MG63 (cell line): ENCODE data around the gene TPCN1. TPM values are rescaled to one million over a fixed set of nuclear protein-coding genes. Genes with fewer than 3 reads are reported as not detected.

ENCODE experiments used
- DNase-seq: peaks from one replicate; pipeline ENCODE4 v3.0.0-alpha.2; 2020
- H3K27me3 ChIP-seq: fragments of 250-450 bp; sonication (Bioruptor Pico); 2 replicates; pipeline ENCODE4 v1.5.1; 2020; ENCODE audit warnings: mild to moderate bottlenecking, moderate library complexity
- H3K36me3 ChIP-seq: fragments of 250-450 bp; sonication (Bioruptor Pico); 2 replicates; pipeline ENCODE4 v1.5.1; 2020; ENCODE audit warnings: mild to moderate bottlenecking, moderate library complexity
- H3K4me3 ChIP-seq: fragments of 250-450 bp; sonication (Bioruptor Pico); 2 replicates; pipeline ENCODE4 v1.5.1; 2020; ENCODE audit warnings: mild to moderate bottlenecking, moderate library complexity
- H3K9me3 ChIP-seq: fragments of 250-450 bp; sonication (Bioruptor Pico); 2 replicates; pipeline ENCODE4 v1.5.1; 2020; ENCODE audit warnings: mild to moderate bottlenecking, moderate library complexity
- total RNA-seq: library from RNA; depleted of rRNA; stranded (reverse); fragments of >200 nt; shearing (Covaris generic); gene quantifications from 2 replicates; pipeline ENCODE4 v1.2.3, GENCODE V29; 2014; ENCODE audit warnings: low replicate concordance; rRNA removed

Gene TPCN1
- 3.9 and 5.4 TPM in 2 replicates for total RNA-seq

GRCh38 chr12:113221181-113221996, at the start of gene TPCN1:
TPCN1 (plus strand) TSS chr12:113221464; CDS start chr12:113226853, 5,389 bp downstream.
- Histone ChIP-seq H3K36me3 (no peaks in the 10 kb centered on the region), H3K4me3 (peak within 1 kb of the TSS; percentile 59), H3K27me3 (no peaks in the 10 kb centered on the region), H3K9me3 (no peaks in the 10 kb centered on the region)
- DNase-seq = peak; percentile 99

GRCh38 chr12:113171543-113171942, 49.7 kb upstream of the TPCN1 start:
- DNase-seq = no peak
- H3K4me3 ChIP-seq = no peak overlapping the region
- H3K9me3 ChIP-seq = no peaks in the 10 kb centered on the region
- peaks cover 70% of the 10 kb centered on the region for H3K36me3 ChIP-seq
- no peaks in the 10 kb centered on the region for H3K27me3 ChIP-seq

GRCh38 chr12:113172185-113172584, 49.1 kb upstream of the TPCN1 start:
- Histone ChIP-seq H3K27me3 (no peaks in the 10 kb centered on the region), H3K9me3 (no peaks in the 10 kb centered on the region), H3K4me3 (no peak overlapping the region), H3K36me3 (peaks cover 75% of the 10 kb centered on the region)
- no peak for DNase-seq

- DNase-seq = no peak
- peaks cover 77% of the 10 kb centered on the region for H3K36me3 ChIP-seq
- no peak overlapping the region for H3K4me3 ChIP-seq
- no peaks in the 10 kb centered on the region for H3K9me3 ChIP-seq
- no peaks in the 10 kb centered on the region for H3K27me3 ChIP-seq
Observed at GRCh38 chr12:113173081-113173698, 48.1 kb upstream of the TPCN1 start.

GRCh38 chr12:113174461-113175384, 46.5 kb upstream of the TPCN1 start:
- H3K36me3 ChIP-seq = peaks cover 80% of the 10 kb centered on the region
- peak; percentile 56 for DNase-seq
- no peaks in the 10 kb centered on the region for H3K27me3 ChIP-seq
- no peak overlapping the region for H3K4me3 ChIP-seq
- no peaks in the 10 kb centered on the region for H3K9me3 ChIP-seq

- H3K27me3 ChIP-seq = no peaks in the 10 kb centered on the region
- peaks cover 65% of the 10 kb centered on the region for H3K36me3 ChIP-seq
- DNase-seq = no peak
- H3K9me3 ChIP-seq = no peaks in the 10 kb centered on the region
- no peak overlapping the region for H3K4me3 ChIP-seq
Observed at GRCh38 chr12:113179023-113179422, 42.2 kb upstream of the TPCN1 start.

- DNase-seq = no peak
- Histone ChIP-seq H3K27me3 (no peaks in the 10 kb centered on the region), H3K36me3 (peaks cover 66% of the 10 kb centered on the region), H3K9me3 (no peaks in the 10 kb centered on the region), H3K4me3 (no peak overlapping the region)
Observed at GRCh38 chr12:113180333-113180732, 40.9 kb upstream of the TPCN1 start.

GRCh38 chr12:113181975-113182374, 39.3 kb upstream of the TPCN1 start:
- H3K4me3 ChIP-seq = no peak overlapping the region
- peaks cover 66% of the 10 kb centered on the region for H3K36me3 ChIP-seq
- H3K27me3 ChIP-seq = no peaks in the 10 kb centered on the region

GRCh38 chr12:113183030-113183589, 38.2 kb upstream of the TPCN1 start:
- H3K36me3 ChIP-seq = peaks cover 59% of the 10 kb centered on the region
- no peaks in the 10 kb centered on the region for H3K27me3 ChIP-seq
- H3K9me3 ChIP-seq = no peaks in the 10 kb centered on the region
- DNase-seq = no peak
- H3K4me3 ChIP-seq = no peak overlapping the region

More at GRCh38 chr12:113181975-113182374, 39.3 kb upstream of the TPCN1 start:
- no peak for DNase-seq
- H3K9me3 ChIP-seq = no peaks in the 10 kb centered on the region

- peaks cover 57% of the 10 kb centered on the region for H3K36me3 ChIP-seq
- DNase-seq = no peak
- no peaks in the 10 kb centered on the region for H3K9me3 ChIP-seq
- H3K4me3 ChIP-seq = peak overlapping the region; percentile 93
- no peaks in the 10 kb centered on the region for H3K27me3 ChIP-seq
Observed at GRCh38 chr12:113184098-113184899, 37.0 kb upstream of the TPCN1 start.

GRCh38 chr12:113184900-113185179, 36.4 kb upstream of the TPCN1 start:
- DNase-seq = peak; percentile 91
- peak overlapping the region; percentile 93 for H3K4me3 ChIP-seq
- no peaks in the 10 kb centered on the region for H3K27me3 ChIP-seq
- H3K9me3 ChIP-seq = no peaks in the 10 kb centered on the region
- peaks cover 53% of the 10 kb centered on the region for H3K36me3 ChIP-seq

GRCh38 chr12:113185180-113186032, 35.9 kb upstream of the TPCN1 start, which contains the start of the genes DDX54 and RITA1:
DDX54 (minus strand) TSS chr12:113185478; CDS start chr12:113185451, 27 bp downstream.
RITA1 (plus strand) TSS chr12:113185721; CDS start chr12:113186747, 1,026 bp downstream.
- Histone ChIP-seq H3K9me3 (no peaks in the 10 kb centered on the region), H3K36me3 (peaks cover 48% of the 10 kb centered on the region), H3K4me3 (peak within 1 kb of the TSS; percentile 93), H3K27me3 (no peaks in the 10 kb centered on the region)
- peak; percentile 77 for DNase-seq

- Histone ChIP-seq H3K9me3 (no peaks in the 10 kb centered on the region), H3K4me3 (peak overlapping the region; percentile 93), H3K27me3 (no peaks in the 10 kb centered on the region), H3K36me3 (peaks cover 46% of the 10 kb centered on the region)
- DNase-seq = no peak
Observed at GRCh38 chr12:113186033-113186365, 35.3 kb upstream of the TPCN1 start.

- Histone ChIP-seq H3K36me3 (peaks cover 53% of the 10 kb centered on the region), H3K4me3 (peak overlapping the region; percentile 93), H3K27me3 (no peaks in the 10 kb centered on the region), H3K9me3 (no peaks in the 10 kb centered on the region)
- no peak for DNase-seq
Observed at GRCh38 chr12:113186666-113187325, 34.5 kb upstream of the TPCN1 start.

- peaks cover 49% of the 10 kb centered on the region for H3K36me3 ChIP-seq
- DNase-seq = no peak
Observed at GRCh38 chr12:113189361-113189760, 31.9 kb upstream of the TPCN1 start.

More at GRCh38 chr12:113189361-113189760, 31.9 kb upstream of the TPCN1 start:
- no peaks in the 10 kb centered on the region for H3K9me3 ChIP-seq
- H3K4me3 ChIP-seq = no peak overlapping the region
- no peaks in the 10 kb centered on the region for H3K27me3 ChIP-seq
